GM12872 (cell line): ENCODE data around the gene RHOB.

ENCODE experiments used
- CTCF ChIP-seq: IDR thresholded peaks from 3 replicates; pipeline ENCODE4 v1.5.1; 2011; ENCODE audit warnings: low read depth, mild to moderate bottlenecking, low read length, moderate library complexity; ENCODE audit not compliant: insufficient read depth

The RHOB gene

GRCh38 chr2:20468549-20469500 lies 22.0 kb downstream of the RHOB start:
- no peak for TF ChIP-seq CTCF

DNA sequence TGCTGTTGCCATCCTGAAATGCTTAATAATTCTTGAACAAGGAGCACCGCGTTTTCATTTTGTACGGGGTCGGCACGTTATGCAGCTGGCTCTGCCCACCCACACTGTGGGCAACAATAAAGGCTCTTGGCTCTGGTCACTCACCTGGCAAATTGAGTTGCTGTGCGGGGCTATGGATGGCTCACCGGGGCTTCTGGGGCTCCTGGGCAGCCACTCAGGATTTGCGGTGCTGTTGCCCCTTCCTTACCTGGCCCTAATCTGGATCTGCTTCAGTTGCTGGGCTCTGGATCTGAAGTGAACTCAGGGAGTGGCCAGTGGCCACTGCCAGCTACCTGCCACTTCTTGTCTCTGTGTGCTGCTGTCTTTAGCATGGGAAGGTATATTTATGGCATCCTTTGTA lies 22.7 kb downstream of the RHOB start:
- no peak for TF ChIP-seq CTCF

DNA sequence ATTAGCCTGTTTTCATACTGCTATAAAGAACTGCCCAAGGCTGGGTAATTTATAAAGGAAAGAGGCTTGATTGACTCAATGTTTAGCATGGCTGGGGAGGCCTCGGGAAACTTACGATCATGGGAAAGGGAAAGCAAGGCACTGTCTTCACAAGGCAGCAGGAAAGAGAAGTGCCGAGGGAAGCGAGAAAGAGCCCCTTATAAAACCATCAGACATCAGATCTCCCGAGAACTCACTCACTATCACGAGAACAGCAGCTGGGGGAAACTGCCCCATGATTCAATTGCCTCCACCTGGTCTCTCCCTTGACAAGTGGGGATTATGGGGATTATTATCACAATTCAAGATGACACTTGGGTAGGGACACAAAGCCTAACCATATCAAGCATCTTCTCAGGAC lies 23.3 kb downstream of the RHOB start:
- no peak for TF ChIP-seq CTCF

- no peak for TF ChIP-seq CTCF
Measured at GRCh38 chr2:20471148-20471547, 24.3 kb downstream of the RHOB start.

GRCh38 chr2:20471902-20472559 lies 25.2 kb downstream of the RHOB start:
- no peak for TF ChIP-seq CTCF

- no peak for TF ChIP-seq CTCF
Measured at GRCh38 chr2:20472569-20472968, 25.7 kb downstream of the RHOB start.

- TF ChIP-seq CTCF = no peak
Measured at GRCh38 chr2:20473128-20473527, 26.3 kb downstream of the RHOB start.
